Measurements from ENCODE around the gene PDAP1.
"Not testable (repeated sequence)": the region's sequence is repeated elsewhere in the genome, so short reads cannot be mapped to it uniquely, and the experiment has no call there.

Gene PDAP1

GRCh38 chr7:99447943-99448342, 39.5 kb upstream of the PDAP1 start:
- no peak overlapping the region for H3K27ac ChIP-seq (ENCODE audit: low read length)
- no peaks in the 10 kb centered on the region for H3K9me3 ChIP-seq (ENCODE audit: control insufficient read depth in 2 of 2, low read length in 2 of 2)
- H3K4me1 ChIP-seq (ENCODE audit: control insufficient read depth, insufficient read depth, low read length), result peaks cover 2% of the 10 kb centered on the region
- no peak overlapping the region for H3K4me3 ChIP-seq (ENCODE audit: low read length in 2 of 2)
- H3K27me3 ChIP-seq (ENCODE audit: control insufficient read depth in 1 of 2, insufficient read depth in 2 of 2, low read length in 2 of 2), result no peaks in the 10 kb centered on the region
- H3K9ac ChIP-seq (ENCODE audit: low read length in 2 of 2), result no peak overlapping the region
- peaks cover 30 to 48% of the 10 kb centered on the region in 2 donors for H3K36me3 ChIP-seq (ENCODE audit: control insufficient read depth in 2 of 2, insufficient read depth in 2 of 2, low read length in 2 of 2)

- H3K36me3 ChIP-seq (ENCODE audit: control insufficient read depth in 2 of 2, insufficient read depth in 2 of 2, low read length in 2 of 2), result peaks cover 30 to 41% of the 10 kb centered on the region in 2 donors
- H3K4me3 ChIP-seq (ENCODE audit: low read length in 2 of 2), result no peak overlapping the region
- no peak overlapping the region for H3K27ac ChIP-seq (ENCODE audit: low read length)
- H3K9me3 ChIP-seq (ENCODE audit: control insufficient read depth in 2 of 2, low read length in 2 of 2), result no peaks in the 10 kb centered on the region
- H3K4me1 ChIP-seq (ENCODE audit: control insufficient read depth, insufficient read depth, low read length), result peaks cover 5% of the 10 kb centered on the region
- H3K27me3 ChIP-seq (ENCODE audit: control insufficient read depth in 1 of 2, insufficient read depth in 2 of 2, low read length in 2 of 2), result no peaks in the 10 kb centered on the region
- H3K9ac ChIP-seq (ENCODE audit: low read length in 2 of 2), result no peak overlapping the region
Measured at GRCh38 chr7:99446096-99446495, 37.7 kb upstream of the PDAP1 start.

- H3K4me1 ChIP-seq (ENCODE audit: control insufficient read depth, insufficient read depth, low read length), result peaks cover 24% of the 10 kb centered on the region
- H3K9me3 ChIP-seq (ENCODE audit: control insufficient read depth in 2 of 2, low read length in 2 of 2), result no peaks in the 10 kb centered on the region
- peaks cover 7 to 9% of the 10 kb centered on the region in 2 donors for H3K36me3 ChIP-seq (ENCODE audit: control insufficient read depth in 2 of 2, insufficient read depth in 2 of 2, low read length in 2 of 2)
- H3K27ac ChIP-seq (ENCODE audit: low read length), result no peak overlapping the region
- H3K9ac ChIP-seq (ENCODE audit: low read length in 2 of 2), result peak overlapping the region in 1 of 2 donors; percentile 87
- peak overlapping the region; percentile 91 to 95 for H3K4me3 ChIP-seq (ENCODE audit: low read length in 2 of 2)
- no peaks in the 10 kb centered on the region for H3K27me3 ChIP-seq (ENCODE audit: control insufficient read depth in 1 of 2, insufficient read depth in 2 of 2, low read length in 2 of 2)
Measured at GRCh38 chr7:99440195-99440594, 31.8 kb upstream of the PDAP1 start.

- Histone ChIP-seq H3K27me3 (ENCODE audit: control insufficient read depth in 1 of 2, insufficient read depth in 2 of 2, low read length in 2 of 2) (no peaks in the 10 kb centered on the region), H3K9ac (ENCODE audit: low read length in 2 of 2) (peak within 1 kb of the TSS; percentile 89 to 92), H3K36me3 (ENCODE audit: control insufficient read depth in 2 of 2, insufficient read depth in 2 of 2, low read length in 2 of 2) (peaks cover 5% of the 10 kb centered on the region in 2 donors), H3K4me3 (ENCODE audit: low read length in 2 of 2) (peak within 1 kb of the TSS; percentile 91 to 95), H3K27ac (ENCODE audit: low read length) (peak within 1 kb of the TSS; percentile 66), H3K4me1 (ENCODE audit: control insufficient read depth, insufficient read depth, low read length) (peaks cover 24% of the 10 kb centered on the region), H3K9me3 (ENCODE audit: control insufficient read depth in 2 of 2, low read length in 2 of 2) (no peaks in the 10 kb centered on the region)
Measured at GRCh38 chr7:99438573-99439480, 30.4 kb upstream of the PDAP1 start, which contains the start of the genes CPSF4 and PTCD1. TSS of gene CPSF4 (plus strand) at chr7:99438943. CDS start at chr7:99439083, 140 bp downstream. TSS of gene PTCD1 (minus strand) at chr7:99438798. CDS start at chr7:99435242, 3,556 bp downstream.

- peaks cover 24% of the 10 kb centered on the region for H3K4me1 ChIP-seq (ENCODE audit: control insufficient read depth, insufficient read depth, low read length)
- H3K27ac ChIP-seq (ENCODE audit: low read length), result peak overlapping the region; percentile 66
- H3K36me3 ChIP-seq (ENCODE audit: control insufficient read depth in 2 of 2, insufficient read depth in 2 of 2, low read length in 2 of 2), result peaks cover under 1 to 9% of the 10 kb centered on the region in 2 donors
- no peaks in the 10 kb centered on the region for H3K27me3 ChIP-seq (ENCODE audit: control insufficient read depth in 1 of 2, insufficient read depth in 2 of 2, low read length in 2 of 2)
- H3K9ac ChIP-seq (ENCODE audit: low read length in 2 of 2), result peak overlapping the region; percentile 87 to 89
- H3K9me3 ChIP-seq (ENCODE audit: control insufficient read depth in 2 of 2, low read length in 2 of 2), result no peaks in the 10 kb centered on the region
- H3K4me3 ChIP-seq (ENCODE audit: low read length in 2 of 2), result peak overlapping the region; percentile 91
Measured at GRCh38 chr7:99437946-99438572, 29.7 kb upstream of the PDAP1 start.

- no peak overlapping the region for H3K4me3 ChIP-seq (ENCODE audit: low read length in 2 of 2)
- H3K27me3 ChIP-seq (ENCODE audit: control insufficient read depth in 1 of 2, insufficient read depth in 2 of 2, low read length in 2 of 2), result no peaks in the 10 kb centered on the region
- peaks cover 6 to 32% of the 10 kb centered on the region in 2 donors for H3K36me3 ChIP-seq (ENCODE audit: control insufficient read depth in 2 of 2, insufficient read depth in 2 of 2, low read length in 2 of 2)
- H3K27ac ChIP-seq (ENCODE audit: low read length), result no peak overlapping the region
- peaks cover 6% of the 10 kb centered on the region for H3K4me1 ChIP-seq (ENCODE audit: control insufficient read depth, insufficient read depth, low read length)
- no peaks in the 10 kb centered on the region for H3K9me3 ChIP-seq (ENCODE audit: control insufficient read depth in 2 of 2, low read length in 2 of 2)
- no peak overlapping the region for H3K9ac ChIP-seq (ENCODE audit: low read length in 2 of 2)
Measured at GRCh38 chr7:99433158-99433557, 24.8 kb upstream of the PDAP1 start.

DNA sequence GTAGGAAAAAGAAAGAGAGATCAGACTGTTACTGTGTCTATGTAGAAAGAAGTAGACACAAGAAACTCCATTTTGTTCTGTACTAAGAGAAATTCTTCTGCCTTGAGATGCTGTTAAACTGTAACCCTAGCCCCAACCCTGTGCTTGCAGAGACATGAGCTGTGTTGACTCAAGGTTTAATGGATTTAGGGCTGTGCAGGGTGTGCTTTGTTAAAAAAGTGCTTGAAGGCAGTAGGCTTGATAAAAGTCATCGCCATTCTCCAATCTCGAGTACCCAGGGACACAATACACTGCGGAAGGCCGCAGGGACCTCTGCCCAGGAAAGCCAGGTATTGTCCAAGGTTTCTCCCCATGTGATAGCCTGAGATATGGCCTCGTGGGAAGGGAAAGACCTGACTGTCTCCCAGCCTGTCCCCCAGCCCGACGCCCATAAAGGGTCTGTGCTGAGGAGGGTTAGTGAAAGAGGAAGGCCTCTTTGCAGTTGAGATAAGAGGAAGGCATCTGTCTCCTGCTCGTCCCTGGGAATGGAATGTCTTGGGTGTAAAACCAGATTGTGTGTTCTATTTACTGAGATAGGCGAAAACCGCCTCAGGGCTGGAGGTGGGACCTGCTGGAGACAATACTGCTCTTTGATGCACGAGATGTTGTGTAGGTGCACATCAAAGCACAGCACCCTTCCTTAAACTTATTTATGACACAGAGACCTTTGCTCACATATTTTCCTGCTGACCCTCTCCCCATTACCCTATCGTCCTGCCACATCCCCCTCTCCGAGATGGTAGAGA, 23.6 kb upstream of the PDAP1 start:
- not testable (repeated sequence) for H3K4me1 ChIP-seq (ENCODE audit: control insufficient read depth, insufficient read depth, low read length); H3K9me3 ChIP-seq (ENCODE audit: control insufficient read depth in 2 of 2, low read length in 2 of 2); H3K4me3 ChIP-seq (ENCODE audit: low read length in 2 of 2); H3K27ac ChIP-seq (ENCODE audit: low read length); H3K27me3 ChIP-seq (ENCODE audit: control insufficient read depth in 1 of 2, insufficient read depth in 2 of 2, low read length in 2 of 2); H3K9ac ChIP-seq (ENCODE audit: low read length in 2 of 2)
- H3K36me3 ChIP-seq (ENCODE audit: control insufficient read depth in 2 of 2, insufficient read depth in 2 of 2, low read length in 2 of 2), result peaks cover 6 to 32% of the 10 kb centered on the region in 2 donors

GRCh38 chr7:99429756-99430155, 21.4 kb upstream of the PDAP1 start:
- Histone ChIP-seq H3K9me3 (ENCODE audit: control insufficient read depth in 2 of 2, low read length in 2 of 2) (no peaks in the 10 kb centered on the region), H3K4me1 (ENCODE audit: control insufficient read depth, insufficient read depth, low read length) (no peaks in the 10 kb centered on the region), H3K4me3 (ENCODE audit: low read length in 2 of 2) (no peak overlapping the region), H3K27ac (ENCODE audit: low read length) (no peak overlapping the region), H3K27me3 (ENCODE audit: control insufficient read depth in 1 of 2, insufficient read depth in 2 of 2, low read length in 2 of 2) (no peaks in the 10 kb centered on the region), H3K36me3 (ENCODE audit: control insufficient read depth in 2 of 2, insufficient read depth in 2 of 2, low read length in 2 of 2) (peaks cover 7 to 37% of the 10 kb centered on the region in 2 donors), H3K9ac (ENCODE audit: low read length in 2 of 2) (no peak overlapping the region)

GRCh38 chr7:99428972-99429566, 20.7 kb upstream of the PDAP1 start:
- H3K4me3 ChIP-seq (ENCODE audit: low read length in 2 of 2), result no peak overlapping the region
- H3K9me3 ChIP-seq (ENCODE audit: control insufficient read depth in 2 of 2, low read length in 2 of 2), result no peaks in the 10 kb centered on the region
- H3K27me3 ChIP-seq (ENCODE audit: control insufficient read depth in 1 of 2, insufficient read depth in 2 of 2, low read length in 2 of 2), result no peaks in the 10 kb centered on the region
- H3K9ac ChIP-seq (ENCODE audit: low read length in 2 of 2), result no peak overlapping the region
- peaks cover 14 to 38% of the 10 kb centered on the region in 2 donors for H3K36me3 ChIP-seq (ENCODE audit: control insufficient read depth in 2 of 2, insufficient read depth in 2 of 2, low read length in 2 of 2)
- no peaks in the 10 kb centered on the region for H3K4me1 ChIP-seq (ENCODE audit: control insufficient read depth, insufficient read depth, low read length)
- no peak overlapping the region for H3K27ac ChIP-seq (ENCODE audit: low read length)

Measured in stomach smooth muscle (tissue), 2 donors.